GM15510 (cell line): Measurements from ENCODE around the gene KBTBD13.

Experiments used
- POLR2A ChIP-seq: IDR thresholded peaks from 3 replicates; pipeline ENCODE4 v1.6.1; 2011; ENCODE audit warnings: borderline replicate concordance; ENCODE audit not compliant: insufficient read length; ENCODE audit errors: extremely low read depth

Gene KBTBD13

DNA sequence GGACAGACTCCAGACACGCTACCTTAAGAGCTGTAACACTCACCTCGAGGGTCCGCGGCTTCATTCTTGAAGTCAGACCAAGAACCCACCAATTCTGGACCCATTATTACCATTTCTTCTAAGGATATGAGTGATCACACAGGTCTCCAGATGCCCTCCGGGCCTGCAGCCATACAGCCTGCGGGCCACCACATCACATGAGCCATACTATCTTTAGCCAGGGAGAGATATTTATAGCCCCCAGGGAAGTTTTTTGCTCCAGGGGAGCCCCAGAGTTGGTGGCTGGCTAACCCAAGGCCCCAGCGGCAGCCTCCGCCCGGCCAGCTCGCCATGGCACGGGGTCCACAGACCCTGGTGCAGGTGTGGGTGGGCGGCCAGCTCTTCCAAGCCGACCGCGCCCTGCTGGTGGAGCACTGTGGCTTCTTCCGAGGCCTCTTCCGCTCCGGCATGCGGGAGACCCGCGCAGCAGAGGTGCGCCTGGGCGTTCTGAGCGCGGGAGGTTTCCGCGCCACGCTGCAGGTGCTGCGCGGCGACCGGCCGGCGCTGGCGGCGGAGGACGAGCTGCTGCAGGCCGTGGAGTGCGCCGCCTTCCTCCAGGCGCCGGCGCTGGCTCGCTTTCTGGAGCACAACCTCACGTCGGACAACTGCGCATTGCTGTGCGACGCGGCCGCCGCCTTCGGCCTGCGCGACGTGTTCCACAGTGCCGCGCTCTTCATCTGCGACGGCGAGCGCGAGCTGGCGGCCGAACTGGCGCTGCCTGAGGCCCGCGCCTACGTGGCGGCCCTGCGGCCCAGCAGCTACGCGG lies at the start of gene KBTBD13:
KBTBD13 (plus strand) TSS at position 261 of the 805 bp plus-strand sequence; CDS start at position 331, 70 bp downstream.
- TF ChIP-seq POLR2A: no peak

DNA sequence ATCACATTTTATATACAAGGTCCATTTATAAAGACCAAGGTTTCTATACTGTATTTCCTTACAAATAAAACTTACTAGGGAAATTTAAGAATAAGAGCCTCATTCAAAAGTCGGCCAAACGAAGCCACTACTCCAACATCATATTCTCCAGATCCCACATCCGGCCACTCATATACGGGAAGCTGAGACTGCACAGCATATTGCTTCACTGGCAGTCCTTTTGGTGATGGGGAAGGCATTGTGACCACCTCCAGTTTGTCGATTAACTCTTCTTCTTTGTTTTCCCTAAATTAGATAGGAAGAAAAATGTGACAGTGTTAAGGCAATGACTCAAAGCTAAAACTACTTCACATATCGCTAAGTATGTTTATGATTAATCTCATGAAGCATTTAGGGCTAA lies 49.8 kb upstream of the KBTBD13 start:
- no peak for TF ChIP-seq POLR2A

DNA sequence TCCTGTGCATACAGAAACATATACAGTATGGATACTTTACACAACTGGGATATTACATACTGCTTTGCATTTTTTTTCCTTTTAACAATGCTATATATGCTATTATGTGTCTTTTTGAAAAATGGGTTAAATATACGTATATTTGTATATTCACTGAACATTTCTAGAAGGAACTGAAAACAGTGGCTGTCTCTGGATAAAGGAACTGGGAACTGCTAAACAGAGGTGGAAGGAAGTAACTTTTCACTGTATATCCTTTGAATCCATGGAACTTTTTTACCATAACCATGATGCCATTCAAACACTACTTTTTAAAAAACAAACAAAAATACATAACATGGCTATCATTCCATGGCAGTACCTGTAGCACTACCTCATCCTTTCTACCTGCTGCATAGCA lies 49.0 kb upstream of the KBTBD13 start:
- TF ChIP-seq POLR2A: no peak

DNA sequence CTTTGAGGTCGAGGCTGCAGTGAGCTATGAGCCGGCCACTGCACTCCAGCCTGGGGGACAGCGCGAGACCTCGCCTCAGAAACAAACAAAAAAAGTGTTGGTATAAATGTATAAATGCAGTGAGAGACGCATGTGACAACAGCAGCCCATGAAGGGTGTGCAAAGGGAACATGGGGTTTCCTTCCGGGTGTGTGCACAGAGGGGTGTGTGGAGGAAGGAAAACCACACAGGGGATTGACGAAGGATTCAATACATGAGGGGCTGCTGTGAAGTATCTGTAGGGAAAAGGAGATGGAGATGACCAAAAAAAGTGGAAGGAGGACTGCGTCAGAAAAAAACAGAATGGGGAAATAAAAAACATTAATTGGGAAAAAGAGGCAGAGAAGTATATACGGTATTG lies 48.2 kb upstream of the KBTBD13 start:
- TF ChIP-seq POLR2A: no peak

DNA sequence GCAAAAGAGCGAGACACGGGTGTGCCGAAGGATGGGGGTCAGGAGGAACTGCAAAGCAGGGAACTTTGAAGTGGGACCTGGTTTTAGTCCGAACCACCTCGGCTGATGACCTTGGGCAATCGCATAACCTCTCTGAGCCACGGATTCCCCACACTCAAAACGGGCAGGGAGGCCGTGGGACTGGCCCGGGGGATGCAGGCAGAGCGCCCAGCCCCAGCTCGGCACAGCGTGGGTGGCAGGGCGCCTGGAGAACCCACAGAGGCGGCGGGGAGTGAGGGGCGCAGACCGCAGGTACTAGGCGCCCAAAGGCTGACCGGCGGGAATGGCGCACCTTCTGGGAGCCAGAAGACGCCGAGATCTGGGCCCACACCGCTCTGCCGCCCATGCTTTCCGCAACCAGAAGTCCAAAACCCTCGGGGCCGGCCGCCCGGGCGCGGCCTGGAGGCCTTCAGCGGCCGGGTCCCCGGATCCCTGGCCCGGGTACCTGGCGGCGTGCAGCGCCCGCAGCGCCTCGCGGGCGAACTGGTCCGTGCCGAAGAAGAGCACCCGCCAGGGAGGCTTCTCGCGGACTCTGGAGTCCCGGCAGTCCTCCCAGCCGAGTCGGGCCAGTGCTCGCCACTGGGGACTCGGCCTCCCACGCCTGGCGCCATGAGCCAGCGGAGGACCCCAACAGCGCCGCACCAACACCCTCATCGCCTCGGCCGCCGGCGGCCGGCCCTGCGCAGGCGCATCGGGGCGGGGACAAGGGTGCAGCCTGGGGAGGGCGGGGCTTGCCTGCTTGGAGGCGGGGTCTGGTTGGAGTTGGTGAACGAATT lies 47.4 kb upstream of the KBTBD13 start, which contains the start of gene MTFMT:
MTFMT (minus strand) TSS at position 719 of the 815 bp plus-strand sequence; CDS start at position 693, 26 bp downstream.
- TF ChIP-seq POLR2A: peak; percentile 96

DNA sequence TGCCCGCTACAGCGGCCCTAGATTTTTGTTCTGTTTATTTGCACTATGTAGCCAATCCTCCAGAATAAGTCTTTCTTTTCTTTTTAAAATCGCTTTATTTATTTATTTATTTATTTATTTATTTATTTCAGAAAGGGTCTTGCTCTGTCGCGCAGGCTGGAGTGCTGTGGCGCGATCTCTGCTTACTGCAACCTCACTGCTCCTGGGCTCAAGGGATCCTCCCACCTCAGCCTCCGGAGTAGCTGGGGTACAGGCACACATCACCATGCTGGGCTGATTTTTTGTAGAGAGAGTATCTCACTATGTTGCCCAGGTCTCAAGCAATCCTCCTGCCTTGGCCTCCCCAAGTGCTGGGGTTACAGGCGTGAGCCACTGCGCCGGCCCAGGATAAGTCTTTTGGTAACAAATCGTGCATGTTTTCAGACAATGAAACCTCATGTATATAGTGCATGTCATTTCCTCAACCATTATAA lies 46.8 kb upstream of the KBTBD13 start:
- no peak for TF ChIP-seq POLR2A

DNA sequence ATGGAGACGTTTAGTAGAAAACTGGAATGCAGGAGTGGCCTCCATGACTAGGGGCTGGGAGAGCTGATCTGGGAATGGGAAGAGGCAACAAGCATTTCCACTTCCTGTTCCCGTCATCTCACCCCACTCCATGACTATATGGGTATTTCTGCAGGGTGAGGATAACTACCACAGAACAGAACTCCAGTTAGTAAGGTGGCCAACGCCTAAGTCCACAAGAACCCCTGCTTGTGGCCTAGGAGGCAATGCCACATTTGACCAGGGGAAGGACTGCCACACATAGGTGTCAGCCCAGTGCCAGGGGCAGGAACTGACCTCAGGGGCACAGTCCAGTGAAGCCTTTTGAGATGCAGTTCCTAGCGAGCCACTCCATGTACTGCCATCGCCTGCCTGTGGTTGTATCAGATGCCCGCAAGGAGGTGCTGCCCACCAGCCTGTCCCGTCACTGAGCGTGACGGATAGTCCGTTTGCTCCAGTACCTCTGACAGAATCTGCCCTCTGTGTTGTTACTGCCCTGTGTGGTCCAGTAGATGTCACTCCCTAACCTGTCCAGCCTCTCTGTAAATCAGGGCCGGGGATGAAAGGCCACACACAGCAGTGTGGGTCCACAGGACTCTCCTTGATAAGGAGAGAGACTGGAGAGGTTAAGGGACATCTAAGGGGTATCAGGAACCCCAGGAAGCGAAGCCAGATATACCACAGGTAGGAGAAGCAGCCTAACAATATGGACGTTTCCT lies 43.6 kb upstream of the KBTBD13 start:
- no peak for TF ChIP-seq POLR2A

DNA sequence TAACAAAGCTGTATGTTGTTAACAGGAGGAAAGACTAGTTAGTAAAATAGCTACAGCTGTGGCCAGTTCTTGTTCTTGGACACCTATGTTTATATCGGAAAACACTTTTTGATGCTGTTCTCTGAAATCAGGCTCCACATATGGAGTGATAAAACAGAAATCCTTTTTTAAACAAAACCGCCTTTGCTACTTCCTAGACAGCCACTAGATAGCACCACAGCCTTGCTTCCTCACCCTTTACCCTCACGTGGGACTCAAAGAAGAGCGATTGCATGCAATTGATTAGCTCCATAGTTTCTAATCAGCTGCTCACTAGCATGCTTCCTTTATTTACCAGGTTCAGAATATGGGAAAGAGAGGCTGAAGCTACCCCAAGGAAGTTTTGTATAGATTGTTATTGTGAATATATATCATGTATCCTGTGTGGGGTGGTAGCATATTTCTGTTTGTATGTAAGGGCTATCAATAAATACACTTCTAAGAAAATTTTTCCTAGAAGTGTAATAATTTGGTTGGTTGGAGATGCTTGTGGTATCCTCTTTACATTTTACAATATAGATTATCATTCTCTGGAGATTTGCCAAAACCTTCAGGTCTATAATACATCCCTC lies 42.8 kb upstream of the KBTBD13 start:
- no peak for TF ChIP-seq POLR2A

DNA sequence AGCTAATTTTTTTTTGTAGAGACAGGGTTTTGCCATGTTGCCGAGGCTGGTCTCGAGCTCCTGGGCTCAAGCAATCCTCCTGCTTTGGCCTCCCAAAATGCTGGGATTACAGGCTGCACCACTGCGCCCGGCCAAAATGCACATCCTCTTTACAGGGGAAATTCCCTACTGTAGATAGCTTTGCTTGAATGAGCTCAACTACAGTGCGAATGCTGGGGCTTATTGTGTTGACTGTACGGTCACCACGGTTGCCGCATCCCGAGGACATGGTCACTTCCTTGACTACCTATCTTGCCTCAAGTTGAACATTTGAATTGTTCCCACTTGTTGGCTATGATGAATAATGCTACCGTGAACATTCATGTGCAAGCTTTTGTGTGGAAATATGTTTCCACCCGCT lies 41.8 kb upstream of the KBTBD13 start:
- no peak for TF ChIP-seq POLR2A

DNA sequence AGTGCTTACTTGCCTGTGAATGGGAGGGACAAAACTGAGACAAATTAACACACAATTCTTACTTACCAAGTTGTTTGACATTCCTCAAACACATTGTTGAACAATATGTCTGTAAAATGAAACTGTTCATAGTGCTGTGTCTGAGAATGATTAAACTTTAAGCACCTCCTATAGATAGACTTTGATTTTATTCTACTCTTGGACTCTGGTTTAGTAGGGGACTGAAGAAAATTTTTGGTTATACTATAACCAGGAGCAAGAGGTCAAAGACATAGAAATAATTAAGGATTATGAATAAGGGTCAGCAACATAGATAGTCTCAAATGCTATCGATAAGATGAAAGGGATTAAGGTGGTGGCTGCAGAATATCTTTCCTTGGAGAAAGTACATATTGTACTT lies 39.2 kb upstream of the KBTBD13 start:
- no peak for TF ChIP-seq POLR2A

DNA sequence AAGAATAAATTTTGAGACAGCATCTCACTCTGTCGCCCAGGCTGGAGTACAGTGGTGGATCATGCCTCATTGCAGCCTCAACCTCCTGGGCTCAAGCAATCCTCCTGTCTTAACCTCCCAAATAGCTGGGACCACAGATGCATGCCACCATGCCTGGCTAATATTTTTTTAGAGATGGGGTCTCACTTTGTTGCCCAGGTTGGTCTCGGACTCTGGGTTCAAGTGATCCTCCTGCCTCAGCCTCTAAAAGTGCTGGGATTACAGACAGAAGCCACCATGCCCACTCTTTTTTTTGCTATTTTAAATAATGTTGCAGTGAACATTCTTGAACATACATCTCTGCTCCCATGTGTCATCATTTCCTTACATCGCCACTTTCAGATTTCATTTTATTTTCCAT lies 38.1 kb upstream of the KBTBD13 start:
- no peak for TF ChIP-seq POLR2A

DNA sequence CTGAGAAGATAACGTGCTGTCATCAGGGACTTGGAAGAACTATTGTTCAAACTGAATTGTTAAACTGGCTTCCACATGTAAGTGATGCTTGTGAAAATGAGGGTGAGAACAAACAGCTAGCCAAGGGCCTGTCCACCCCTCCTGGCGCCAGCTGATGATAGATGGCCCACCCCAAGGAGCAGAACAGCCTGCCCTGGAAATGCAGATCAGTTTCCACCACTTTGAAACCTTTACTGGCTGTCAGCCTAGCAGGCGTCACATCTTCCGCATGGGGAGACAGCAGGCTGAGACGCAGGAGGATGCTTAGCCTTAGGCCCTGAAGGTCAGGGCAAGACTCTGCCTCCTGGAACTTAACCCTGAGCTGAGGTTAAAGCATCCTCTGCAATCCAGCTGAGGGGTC lies 37.7 kb upstream of the KBTBD13 start:
- no peak for TF ChIP-seq POLR2A

DNA sequence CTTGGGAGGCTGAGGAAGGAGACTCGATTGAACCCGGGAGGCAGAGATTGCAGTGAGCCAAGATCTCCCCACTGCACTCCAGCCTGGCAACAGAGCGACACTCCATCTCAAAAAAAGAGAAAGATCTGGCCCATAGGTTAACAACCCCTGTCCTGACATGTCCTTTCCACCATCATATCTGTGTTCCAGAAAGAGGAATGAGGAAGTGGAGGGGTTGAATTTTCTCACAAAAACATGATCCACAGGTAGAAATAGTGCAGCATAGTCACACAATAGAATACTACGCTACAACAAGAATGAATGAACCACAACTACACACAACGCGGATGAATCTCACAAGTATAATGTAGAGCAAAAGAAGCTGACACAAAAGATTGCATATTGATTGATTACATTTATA lies 36.1 kb upstream of the KBTBD13 start:
- TF ChIP-seq POLR2A: no peak

DNA sequence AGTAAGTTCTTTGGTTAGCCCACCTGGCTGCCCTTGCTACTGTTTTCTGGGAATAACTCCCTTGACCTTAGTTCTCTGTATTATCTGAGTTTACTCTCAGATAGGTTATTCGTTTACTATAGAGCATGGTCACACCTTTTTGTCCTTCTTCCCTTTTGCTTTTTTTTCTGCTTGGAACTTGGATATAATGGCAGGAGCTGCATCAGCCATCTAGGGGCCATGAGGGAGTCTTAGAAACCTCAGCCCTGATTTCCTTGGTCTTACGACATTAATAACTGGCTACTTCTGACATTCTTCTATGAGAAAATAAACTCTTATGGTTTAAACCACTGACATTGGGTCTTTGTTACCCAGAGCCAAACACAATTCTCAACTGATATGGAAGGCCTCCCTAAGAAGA lies 34.8 kb upstream of the KBTBD13 start:
- TF ChIP-seq POLR2A: no peak
